ENCODE measurements around the gene PLXNA3.
"Not testable (repeated sequence)": the region's sequence is repeated elsewhere in the genome, so short reads cannot be mapped to it uniquely, and the experiment has no call there.

PLXNA3 gene

DNA sequence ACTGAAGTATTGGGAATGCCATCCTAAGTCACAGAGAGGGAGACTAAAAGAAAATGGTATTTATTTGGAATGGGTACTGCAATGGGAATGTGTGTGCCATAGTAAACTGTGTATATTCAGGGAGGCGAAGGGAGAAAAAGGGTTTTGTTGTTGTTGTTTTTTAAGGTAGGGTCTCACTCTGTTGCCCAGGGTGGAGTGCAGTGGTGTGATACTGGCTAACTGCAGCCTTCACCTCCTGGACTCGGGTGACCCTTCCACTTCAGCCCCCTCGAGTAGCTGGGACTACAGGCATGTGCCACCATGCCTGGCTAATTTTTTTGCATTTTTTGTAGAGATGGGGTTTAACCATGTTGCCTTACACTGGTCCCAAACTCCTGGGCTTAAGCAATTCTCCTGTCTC is 36.6 kb downstream of the PLXNA3 start:
- TF ChIP-seq, protein P1, sequence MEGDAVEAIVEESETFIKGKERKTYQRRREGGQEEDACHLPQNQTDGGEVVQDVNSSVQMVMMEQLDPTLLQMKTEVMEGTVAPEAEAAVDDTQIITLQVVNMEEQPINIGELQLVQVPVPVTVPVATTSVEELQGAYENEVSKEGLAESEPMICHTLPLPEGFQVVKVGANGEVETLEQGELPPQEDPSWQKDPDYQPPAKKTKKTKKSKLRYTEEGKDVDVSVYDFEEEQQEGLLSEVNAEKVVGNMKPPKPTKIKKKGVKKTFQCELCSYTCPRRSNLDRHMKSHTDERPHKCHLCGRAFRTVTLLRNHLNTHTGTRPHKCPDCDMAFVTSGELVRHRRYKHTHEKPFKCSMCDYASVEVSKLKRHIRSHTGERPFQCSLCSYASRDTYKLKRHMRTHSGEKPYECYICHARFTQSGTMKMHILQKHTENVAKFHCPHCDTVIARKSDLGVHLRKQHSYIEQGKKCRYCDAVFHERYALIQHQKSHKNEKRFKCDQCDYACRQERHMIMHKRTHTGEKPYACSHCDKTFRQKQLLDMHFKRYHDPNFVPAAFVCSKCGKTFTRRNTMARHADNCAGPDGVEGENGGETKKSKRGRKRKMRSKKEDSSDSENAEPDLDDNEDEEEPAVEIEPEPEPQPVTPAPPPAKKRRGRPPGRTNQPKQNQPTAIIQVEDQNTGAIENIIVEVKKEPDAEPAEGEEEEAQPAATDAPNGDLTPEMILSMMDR (IDR thresholded peaks at IDR 0.05; ENCODE audit: extremely low read depth, missing control alignments) = no peak
- no peak for DNase-seq (ENCODE audit: low spot score)

DNA sequence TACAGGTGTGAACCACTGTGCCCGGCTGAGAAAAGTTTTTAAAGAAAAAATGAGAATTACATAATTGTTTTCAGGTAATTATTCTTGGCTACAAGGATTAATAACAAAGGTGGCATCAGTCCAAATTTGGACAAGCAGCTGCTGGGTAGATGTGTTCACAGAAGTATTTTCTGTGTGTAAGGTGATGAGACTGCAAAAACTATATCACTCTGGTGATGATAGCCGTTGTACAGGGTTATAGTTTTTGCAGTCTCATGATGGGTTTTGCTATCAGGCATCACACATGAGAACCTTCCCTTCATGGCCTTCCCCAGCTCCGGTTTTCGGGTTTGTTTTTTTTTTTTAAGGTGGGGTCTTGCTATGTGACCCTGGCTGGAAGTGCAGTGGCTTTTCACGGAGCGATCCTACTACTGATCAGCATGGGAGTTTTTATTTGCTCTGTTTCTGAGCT is 37.4 kb downstream of the PLXNA3 start:
- TF ChIP-seq, protein P1 (IDR thresholded peaks at IDR 0.05; ENCODE audit: extremely low read depth, missing control alignments) = no peak

DNA sequence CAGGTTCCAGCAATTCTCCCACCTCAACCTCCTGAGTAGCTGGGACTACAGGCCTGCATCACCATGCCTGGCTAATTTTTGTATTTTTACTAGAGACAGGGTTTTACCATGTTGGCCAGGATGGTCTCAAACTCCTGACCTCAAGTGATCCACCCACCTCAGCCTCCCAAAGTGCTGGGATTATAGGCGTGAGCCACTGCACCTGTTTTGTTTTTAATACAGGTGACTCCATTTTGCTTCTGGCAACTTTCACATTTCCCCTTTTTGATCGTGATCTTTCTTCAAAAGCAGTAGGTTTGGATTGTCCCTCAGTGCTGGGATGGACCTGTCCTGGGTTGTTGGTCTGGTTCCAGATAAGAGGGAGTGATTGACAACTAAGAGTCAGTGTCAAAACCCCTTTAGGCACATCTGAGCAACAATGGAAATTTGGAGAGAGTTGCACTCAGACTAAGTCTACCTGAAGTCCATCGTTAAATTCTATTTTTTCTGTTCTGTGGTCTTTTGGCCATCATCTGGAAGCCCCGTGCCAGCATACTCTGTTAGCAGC is 38.6 kb downstream of the PLXNA3 start:
- DNase-seq (ENCODE audit: low spot score) = not testable (repeated sequence)

More for the DNA sequence above, 37.4 kb downstream of the PLXNA3 start:
- no peak for DNase-seq (ENCODE audit: low spot score)

DNA sequence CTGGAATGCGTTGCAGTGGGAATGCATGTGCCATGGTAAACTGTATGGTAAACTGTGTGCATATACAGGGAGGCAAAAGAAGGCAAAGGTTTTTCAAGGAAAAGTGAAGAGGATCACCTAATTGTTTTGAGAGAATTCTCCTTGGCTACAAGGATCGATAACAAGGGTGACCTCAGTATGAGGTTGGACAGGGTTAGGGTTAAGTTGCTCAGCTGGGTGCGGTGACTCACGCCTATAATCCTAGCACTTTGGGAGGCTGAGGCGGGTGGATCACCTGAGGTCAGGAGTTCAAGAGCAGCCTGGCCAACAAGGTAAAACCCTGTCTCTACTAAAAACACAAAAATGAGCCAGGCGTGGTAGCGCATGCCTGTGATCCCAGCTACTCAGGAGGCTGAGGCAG is 43.3 kb downstream of the PLXNA3 start:
- not testable (repeated sequence) for DNase-seq (ENCODE audit: low spot score)

DNA sequence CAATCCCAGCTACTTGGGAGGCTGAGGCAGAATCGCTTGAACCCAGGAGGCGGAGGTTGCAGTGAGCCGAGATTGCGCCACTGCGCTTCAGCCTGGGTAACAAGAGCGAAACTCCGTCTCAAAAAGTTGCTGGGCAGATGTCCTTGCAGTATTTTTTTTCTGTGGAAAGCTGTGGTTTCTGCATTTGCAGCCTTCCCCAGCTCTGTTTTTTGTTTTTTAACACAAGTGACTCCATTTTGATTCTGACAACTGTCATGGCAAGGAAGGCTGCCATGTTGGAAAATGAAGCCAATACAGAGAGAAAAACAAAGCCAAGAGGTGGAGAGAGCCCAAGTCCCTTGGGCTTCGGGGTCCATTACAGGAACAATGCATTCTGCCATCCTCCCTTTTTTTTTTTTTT is 44.0 kb downstream of the PLXNA3 start:
- DNase-seq (ENCODE audit: low spot score) = no peak
- TF ChIP-seq, protein P1 (IDR thresholded peaks at IDR 0.05; ENCODE audit: extremely low read depth, missing control alignments) = no peak

DNA sequence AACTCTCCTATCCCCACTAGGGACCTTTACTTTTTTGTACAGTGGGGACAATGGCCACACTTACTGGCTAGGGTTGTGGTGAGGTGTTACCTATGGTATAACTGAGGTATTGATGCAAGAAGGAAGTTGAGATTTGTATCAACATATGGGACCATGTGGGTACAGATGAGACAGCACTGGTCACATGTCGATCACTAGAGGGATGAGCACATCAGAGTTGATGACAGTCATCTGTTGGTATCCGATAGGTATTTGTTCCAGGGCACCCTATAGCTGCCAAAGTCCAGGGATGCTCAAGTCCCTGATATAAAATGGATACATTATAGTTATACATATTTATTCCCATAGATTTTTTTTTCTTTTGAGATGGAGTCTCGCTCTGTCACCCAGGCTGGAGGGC is 44.9 kb downstream of the PLXNA3 start:
- TF ChIP-seq, protein P1 (IDR thresholded peaks at IDR 0.05; ENCODE audit: extremely low read depth, missing control alignments) = no peak

DNA sequence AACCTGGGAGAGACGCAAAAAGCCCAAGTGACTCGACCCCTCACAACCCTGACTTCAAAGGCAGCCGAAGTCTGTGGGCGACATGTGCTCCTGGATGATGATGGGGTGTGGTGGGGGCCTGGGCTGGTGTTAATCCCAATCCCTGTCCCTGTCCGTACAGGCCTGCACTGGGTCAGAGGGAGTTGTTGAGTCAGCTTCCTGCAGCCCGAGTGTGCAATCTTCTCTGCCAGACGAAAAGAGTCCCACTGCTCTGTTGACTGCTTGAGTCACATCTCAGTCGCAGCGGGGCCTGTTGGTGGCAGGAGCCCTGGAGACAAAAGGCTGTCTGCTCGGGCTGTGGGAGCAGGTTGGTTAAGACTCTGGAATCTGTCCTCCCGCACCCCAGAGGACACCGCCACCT is 47.7 kb downstream of the PLXNA3 start:
- TF ChIP-seq, protein P1 (IDR thresholded peaks at IDR 0.05; ENCODE audit: extremely low read depth, missing control alignments) = no peak

More for the DNA sequence above, 44.9 kb downstream of the PLXNA3 start:
- DNase-seq (ENCODE audit: low spot score) = no peak

DNA sequence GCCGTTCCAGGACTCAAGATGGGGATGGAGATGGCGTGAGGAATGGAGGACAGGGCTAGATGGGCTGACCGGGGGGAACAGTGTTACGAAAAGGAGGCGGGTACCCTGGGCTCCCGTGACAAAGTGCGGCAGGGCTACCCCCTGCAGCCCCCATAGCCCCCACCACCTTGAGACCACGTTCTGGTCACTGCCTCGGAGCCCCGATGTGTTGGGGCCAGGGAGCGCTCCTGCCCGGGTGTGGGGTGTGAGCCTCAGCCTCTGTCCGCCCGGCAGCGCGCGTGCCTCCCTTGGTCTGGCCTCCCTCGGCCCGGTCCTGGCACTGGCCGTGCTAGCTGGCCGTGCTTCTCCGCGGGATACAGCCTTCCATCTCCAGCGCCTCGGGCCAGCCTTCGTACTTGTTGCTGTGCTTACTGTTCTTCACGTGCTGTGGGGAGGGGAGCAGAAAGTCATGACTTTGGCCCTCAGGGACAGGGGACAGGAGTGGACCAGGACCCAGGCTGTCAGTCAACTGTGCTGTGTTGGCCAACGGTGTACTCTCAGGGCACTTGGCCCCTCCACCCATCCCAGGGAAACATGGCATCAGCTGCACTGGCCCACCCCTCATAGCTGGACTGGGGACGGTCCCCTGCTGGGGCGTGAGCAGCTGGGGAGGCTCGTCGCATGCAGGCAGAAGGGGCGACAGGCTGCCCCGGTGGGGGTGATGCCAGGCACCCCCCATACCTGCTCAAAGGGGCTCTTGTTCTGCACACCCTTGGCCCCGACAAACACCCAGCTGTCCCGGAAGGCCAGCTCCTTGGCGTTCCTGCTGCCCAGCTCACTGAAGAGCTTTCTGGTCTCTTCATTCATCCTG is 48.6 kb downstream of the PLXNA3 start:
- DNase-seq (ENCODE audit: low spot score) = no peak
- TF ChIP-seq, protein P1 (IDR thresholded peaks at IDR 0.05; ENCODE audit: extremely low read depth, missing control alignments) = no peak

More for the DNA sequence above, 47.7 kb downstream of the PLXNA3 start:
- DNase-seq (ENCODE audit: low spot score) = no peak

All from GM20000 (cell line).